Stimulated activated CD4-positive, alpha-beta T cell treated with anti-CD3 and anti-CD28 coated beads, Interleukin-12 subunit alpha, Interleukin-12 subunit beta, amount 100 ng/mL, for 4 hours (primary cell): ENCODE data around the gene DNAJC18.
"Not testable (repeated sequence)": the region's sequence is repeated elsewhere in the genome, so short reads cannot be mapped to it uniquely, and the experiment has no call there.

Experiments
- DNase-seq: peaks from one replicate; pipeline ENCODE4 v3.0.0-alpha.2; 2020

Gene DNAJC18

DNA sequence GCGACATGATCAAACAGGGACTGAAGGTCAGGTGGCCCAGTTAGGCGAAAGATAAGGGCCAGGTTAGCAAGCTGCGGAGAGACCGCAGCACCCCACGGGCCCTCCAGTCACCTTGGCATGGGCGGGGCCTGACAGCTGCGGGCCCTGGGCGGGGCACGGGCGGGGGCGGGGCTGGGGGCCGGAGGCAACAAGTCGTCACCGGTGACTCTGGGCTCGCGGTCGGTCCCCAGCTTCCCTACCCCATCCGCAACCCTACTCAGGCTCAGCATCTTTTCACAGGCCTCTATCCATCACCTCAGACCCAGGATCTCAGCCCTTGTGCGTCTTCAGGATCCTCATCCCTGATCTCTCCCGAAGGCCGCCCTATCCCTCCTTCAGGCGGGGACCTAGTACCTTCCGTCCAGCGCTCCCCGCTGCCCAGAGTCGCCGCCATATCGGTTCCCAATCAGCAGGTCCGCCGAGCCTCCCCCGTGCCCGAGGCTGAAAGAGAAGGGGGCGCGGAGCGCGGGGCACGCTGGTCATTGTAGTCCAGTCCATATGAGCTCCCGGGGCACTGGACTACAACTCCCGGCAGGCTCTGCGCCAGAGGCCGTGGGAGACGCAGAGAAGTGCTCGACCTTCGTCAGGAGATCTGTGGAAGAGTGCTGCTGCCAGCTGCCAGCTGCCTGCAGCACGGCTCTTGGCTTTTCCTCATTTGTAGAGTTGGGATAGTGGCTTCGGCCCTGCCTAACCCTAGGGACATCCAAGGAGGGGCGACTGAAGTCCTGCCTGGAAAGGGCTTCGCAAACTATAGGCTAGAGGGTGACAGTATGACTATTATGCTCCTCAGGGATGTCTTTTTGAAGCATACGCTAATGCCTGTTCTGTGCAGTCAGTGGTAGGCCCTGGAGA, at the start of gene DNAJC18:
Gene DNAJC18, minus strand, starts transcription at position 513 of the 891 bp plus-strand sequence. Its CDS starts 80 bp downstream, at position 433.
- DNase-seq: peak; percentile 88

DNA sequence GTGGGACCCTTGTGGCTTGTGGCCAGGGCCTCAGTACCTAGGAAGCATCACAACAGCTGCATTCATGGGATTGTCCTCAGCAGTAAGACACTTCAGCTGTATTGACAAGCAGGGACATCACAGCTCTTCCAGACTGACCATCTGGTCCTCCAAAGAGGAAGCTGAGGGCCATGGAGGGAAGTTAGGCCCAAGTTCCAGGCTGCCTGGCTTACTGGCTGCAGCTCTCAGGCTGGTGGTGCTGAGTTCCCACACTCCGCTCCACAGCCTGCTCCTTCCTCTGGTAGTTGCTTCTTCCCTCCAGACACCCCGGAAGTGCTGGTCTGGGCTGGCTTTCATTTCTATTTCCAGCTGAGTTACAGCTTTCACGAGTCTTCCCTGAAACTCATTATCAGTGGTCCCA, 48.9 kb upstream of the DNAJC18 start:
- DNase-seq: no peak

DNA sequence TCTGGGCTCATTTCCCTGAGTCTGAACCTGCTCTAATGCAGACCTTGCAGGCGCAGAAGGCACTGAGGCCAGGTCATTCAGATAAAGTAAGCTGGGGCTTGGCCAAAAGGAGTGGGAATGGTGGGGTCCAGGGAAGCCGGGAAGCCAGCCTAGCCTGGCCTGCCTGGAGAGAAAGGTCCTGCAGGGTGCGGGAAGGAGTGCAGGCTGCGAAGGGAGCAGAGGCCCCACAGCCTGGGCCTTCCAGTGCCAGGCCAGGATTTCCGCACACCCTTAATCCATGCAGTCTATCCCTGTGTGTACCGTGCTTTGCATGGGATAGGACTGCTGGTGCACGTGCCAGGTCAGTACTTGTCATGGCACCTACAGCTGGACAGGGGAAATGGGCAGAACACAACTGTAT, 46.9 kb upstream of the DNAJC18 start:
- no peak for DNase-seq

DNA sequence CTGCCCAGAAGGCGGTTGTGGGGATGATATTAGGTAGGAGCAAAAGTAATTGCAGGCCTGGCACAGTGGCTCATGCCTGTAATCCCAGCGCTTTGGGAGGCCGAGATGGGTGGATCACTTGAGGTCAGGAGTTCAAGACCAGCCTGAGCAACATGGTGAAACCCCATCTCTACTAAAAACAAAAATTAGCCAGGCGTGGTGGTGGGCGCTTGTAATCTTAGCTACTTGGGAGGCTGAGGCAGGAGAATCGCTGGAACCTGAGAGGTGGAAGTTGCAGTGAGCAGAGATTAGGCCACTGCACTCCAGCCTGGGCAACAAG, 43.5 kb upstream of the DNAJC18 start:
- not testable (repeated sequence) for DNase-seq

DNA sequence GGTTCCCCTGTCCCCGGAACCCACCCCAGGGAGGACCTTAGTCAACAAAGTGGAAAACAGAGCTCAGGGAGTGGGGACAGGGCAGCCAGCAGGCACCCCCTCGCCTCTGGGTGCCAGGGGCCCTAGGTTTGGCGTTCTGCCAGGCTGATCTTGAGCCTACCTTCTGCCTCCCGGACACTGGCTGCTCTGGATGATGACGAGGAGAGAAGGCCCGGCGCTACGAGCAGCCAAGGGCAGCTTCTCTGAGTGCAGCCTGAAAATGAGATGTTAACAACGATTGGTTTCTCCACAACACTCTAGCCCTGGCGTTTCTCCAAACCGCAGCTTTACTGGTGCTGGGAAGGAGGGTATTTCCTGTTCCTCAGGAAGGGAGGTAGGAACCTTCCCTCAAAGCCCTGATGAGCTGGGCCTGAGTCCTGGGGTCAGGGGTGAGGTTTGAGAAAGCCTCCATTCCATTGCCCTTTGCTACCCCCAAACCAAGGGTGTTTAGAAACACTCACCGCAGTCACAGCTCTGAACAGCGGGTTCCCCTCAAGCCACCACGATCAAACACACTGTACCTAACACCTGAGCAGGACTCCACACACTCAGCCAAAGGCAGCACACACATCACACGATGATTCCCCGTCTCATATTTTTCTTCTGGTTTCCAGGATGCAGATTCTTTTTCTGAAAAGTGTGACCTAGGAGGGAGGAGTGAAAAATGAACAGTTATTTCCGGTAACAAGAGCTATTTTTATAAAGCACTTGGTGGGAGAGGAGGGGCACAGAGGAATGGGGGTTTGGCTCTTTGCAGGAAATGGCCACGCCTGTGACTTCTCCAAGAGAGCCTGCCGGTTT, 42.9 kb upstream of the DNAJC18 start, which contains the start of gene STING1:
Gene STING1, minus strand, starts transcription at position 709 of the 840 bp plus-strand sequence. CDS start 1,054 bp downstream, outside the sequence.
- DNase-seq: peak; percentile 50

DNA sequence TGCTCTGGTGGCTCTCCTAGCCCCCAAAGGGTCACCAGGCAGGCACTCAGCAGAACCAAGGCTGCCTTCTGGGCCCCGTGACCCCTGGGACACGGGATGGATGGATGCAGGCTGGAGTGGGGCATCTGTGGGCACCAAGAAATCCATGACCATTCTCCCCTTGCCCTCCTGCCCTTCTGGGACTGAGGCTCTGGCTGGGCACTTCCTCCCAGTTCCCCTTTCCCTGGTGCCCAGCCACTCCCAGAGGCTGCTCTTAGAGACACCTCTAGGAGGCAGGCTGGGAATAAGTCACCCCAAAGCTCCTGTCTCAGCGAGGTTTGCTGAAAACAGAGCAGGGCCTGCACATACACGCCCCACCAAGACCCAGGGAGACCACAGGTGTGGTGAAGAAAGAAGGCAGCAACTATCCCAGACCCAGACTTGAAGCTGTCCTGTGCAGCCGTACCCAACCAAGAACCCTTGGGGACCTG, 42.3 kb upstream of the DNAJC18 start:
- no peak for DNase-seq

DNA sequence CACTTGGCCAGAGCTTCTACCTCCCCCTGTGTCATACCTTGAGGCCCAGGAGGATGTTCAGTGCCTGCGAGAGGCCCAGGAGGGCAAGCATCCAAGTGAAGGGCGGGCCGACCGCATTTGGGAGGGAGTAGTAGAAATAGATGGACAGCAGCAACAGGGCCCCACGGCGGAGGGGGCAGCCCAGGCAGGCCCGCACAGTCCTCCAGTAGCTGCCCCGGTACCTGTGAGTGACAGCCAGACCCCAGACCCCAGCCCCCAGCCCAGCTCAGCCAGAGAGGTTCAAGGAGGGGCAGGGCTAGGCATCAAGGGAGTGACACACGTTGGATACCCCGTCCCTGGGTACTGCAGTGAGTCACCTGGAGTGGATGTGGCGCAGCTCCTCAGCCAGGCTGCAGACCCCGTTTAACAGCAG, 41.8 kb upstream of the DNAJC18 start:
- DNase-seq: peak; percentile 33

DNA sequence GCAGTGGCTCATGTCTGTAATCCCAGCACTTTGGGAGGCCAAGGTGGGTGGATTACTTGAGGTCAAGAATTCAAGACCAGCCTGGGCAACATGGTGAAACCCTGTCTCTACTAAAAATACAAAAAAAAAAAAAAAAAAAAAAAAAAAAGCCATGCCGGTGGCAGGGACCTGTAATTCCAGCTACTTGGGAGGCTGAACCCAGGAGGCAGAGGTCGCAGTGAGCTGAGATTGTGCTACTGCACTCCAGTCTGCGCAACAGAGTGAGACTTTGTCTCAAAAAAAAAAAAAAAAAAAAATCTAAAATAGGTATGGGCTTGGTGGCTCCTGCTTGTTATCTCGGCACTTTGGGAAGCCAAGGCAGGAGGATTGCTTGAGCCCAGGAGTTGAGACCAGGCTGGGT, 40.4 kb upstream of the DNAJC18 start:
- DNase-seq: not testable (repeated sequence)

DNA sequence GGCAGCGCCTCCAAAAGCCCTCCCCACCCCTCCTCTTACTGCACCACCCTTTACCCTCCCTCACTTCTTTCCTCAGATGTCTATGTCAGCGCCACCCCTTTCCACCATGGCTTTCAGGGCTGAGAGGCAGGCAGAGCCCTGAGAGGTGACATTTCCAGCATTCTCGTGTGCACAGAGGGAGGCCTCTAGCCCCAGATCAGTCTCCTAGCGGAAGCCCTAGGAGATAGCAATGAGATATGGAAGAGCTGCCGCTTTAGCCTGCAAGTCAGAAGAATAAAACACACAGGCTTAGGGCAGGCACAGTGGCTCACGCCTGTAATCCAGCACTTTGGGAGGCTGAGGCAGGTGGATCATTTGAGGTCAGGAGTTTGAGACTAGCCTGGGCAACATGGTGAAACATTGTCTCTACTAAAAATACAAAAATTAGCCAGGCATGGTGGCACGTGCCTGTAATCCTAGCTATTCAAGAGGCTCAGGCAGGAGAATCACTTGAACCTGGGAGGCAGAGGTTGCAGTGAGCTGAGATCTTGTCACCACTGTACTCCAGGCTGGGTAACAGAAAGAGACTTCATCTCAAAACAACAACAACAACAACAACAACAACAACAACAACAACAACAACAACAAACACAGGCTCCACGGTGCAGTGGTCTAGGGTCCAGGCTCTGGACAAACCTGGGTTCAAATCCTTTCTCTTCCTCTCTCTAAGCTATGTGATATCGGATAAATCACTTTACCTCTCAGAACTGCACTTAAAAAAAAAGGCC, 39.5 kb upstream of the DNAJC18 start:
- not testable (repeated sequence) for DNase-seq

DNA sequence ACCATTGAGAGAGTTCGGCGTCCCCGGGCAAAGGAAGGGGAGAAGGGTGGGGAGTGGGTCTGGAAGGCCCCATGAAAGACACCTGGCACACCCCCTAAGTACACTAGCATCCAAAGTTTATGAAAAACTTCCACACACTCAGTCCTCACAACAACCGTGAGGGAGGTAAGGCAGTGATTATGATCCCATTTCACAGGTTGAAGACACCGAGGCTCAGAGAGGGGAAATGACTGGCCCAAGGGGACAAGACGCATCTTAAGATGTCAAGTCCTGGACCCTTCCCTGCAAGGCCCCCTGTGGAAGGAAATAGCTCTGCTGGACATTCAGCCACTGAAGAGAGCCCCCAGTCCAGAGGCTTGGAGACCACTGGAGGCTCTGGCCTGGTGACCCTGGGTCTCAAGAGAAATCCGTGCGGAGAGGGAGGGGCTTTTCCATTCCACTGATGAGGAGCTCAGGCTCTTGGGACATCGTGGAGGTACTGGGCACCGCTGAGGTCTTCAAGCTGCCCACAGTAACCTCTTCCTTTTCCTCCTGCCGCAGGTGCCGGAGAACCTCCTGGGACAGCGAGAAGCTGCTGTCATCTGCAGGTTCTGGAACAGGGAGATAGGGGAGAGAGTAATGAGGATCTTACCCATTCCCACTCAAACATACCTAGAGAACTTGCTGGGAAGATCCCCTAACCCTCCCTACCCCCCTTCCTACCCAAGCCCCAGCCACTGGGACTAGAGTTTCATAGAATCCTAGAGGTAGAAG, 36.7 kb upstream of the DNAJC18 start:
- no peak for DNase-seq

DNA sequence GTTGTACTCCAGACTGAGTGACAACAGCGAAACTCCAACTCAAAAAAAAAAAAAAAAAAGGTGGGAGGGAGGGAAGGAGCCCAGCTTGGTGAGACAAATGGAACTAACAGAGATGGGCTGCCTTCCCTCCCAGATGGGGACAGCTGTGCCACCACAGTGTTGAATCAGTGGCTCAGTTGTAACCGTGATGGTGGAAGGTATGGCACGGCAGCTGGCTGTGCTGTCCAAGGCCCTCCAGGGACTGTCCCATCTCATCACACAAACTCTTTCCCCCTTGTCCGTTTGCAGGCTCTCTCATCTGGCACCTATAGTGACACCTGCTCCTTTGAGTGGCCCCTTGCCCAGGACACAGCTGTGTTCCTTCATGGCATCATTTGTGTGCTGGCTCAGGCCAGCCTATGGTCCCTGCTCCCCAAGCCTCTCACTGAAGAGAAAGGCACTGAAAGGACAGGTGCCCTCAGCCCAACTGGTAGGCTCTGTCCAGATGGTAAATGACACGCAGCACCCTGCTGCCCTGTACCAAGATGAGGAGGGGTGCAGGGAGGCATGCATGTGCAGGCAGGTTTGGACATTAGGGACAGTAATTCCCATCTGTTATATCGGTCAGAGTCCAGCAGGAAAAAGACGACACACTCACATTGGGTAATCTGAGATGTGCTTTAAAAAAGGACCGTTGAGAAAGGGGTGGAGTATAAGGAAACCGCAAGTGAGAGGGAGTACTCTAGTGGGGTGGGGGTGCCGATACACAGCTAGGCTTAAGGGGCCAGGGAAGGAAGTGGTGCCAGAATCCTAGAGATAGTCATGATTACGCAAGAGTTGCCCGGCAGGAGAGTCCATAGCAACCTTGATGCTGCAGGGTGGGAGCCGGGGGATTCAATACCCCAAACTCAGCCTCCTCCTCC, 35.8 kb upstream of the DNAJC18 start:
- no peak for DNase-seq

DNA sequence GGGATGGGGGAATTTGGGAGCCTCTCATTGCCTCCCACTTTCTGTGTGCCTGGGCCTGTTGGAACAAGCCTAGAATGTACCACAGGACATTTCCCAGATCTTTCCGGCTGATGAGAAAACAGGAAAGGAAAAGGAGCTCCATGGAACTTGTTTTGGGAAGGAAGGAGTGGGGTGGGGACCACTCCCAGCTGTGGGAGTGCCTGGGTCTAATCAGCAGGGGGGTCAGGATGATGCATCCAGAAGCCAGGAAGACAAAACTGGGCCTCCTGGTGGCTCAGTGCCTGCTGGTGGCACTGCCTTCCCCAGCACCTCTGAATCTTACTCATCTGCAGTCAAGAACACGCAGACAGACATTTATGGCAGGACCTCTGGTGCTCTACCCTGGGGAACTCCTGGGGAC, 34.2 kb upstream of the DNAJC18 start:
- no peak for DNase-seq

DNA sequence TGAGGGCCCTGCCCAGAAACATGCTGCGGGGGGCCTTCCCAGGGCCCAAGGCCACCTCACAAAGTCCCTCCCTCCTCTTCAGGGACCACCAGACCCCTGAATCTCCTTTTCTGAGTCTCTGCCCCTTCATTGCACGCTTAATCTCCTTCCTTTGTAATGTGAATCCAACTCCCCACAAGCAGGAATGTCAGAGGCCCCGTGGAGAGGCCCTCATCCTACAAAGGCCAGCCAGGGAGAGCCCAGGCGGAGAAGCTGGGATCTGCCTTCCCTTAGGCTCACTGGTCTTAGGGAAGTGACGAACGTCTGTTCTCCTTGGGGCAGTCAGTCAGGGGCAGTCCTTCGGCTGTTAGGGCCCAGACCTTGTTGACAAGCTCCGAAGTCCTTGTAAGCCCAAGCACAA, 33.8 kb upstream of the DNAJC18 start:
- DNase-seq: no peak

DNA sequence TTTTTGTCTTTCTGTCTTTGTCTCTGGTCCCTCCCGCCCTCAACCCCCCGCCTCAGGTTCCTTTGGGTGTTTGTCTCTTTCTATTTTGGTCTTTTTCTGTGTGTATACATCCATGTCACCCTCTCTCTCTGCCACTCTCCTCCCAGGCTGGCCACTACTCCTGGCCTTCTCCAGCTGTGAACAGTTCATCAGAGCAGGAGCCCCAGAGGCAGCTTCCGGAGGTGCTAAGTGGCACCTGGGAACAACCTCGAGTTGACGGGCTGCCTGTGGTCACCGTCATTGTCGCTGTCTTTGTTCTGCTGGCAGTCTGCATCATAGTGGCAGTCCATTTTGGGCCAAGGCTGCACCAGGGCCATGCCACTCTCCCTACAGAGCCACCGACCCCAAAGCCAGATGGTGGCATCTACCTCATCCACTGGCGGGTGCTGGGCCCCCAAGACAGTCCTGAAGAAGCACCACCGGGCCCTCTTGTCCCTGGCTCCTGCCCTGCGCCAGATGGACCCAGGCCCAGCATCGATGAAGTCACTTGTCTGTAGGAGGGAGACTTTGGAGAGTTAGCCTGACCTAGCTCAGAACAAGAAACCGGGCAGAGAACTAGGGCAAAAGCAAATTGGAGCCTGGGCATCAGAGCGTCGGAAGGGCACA, 33.2 kb upstream of the DNAJC18 start:
- DNase-seq: no peak

DNA sequence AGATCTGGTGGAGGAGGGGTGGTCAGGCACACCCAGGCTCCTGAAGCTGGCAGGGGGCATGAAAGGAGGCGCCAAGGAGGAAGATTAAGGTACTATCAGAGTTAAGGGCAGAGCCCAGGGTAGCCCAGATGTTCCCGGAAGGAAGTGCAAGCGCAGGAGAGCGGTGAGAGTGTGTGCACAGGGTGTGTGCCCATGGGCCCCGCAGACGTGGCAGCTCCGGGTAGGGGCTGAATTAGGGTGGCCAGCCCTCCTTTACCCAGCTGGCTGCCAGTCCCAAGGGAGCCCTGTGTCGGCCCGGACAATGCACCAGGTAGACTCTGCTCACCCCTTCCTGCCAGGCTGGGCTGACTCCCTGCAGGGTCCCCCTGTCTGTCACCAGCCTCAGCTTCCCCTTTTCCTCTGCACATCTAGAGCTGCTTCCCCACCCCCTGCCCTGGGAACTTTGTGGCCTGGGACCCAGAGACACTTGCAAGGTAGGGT, 31.5 kb upstream of the DNAJC18 start, which contains the start of gene SMIM33:
Gene SMIM33, plus strand, starts transcription at position 184 of the 480 bp plus-strand sequence. Its CDS starts 118 bp downstream, at position 302.
- DNase-seq: no peak

DNA sequence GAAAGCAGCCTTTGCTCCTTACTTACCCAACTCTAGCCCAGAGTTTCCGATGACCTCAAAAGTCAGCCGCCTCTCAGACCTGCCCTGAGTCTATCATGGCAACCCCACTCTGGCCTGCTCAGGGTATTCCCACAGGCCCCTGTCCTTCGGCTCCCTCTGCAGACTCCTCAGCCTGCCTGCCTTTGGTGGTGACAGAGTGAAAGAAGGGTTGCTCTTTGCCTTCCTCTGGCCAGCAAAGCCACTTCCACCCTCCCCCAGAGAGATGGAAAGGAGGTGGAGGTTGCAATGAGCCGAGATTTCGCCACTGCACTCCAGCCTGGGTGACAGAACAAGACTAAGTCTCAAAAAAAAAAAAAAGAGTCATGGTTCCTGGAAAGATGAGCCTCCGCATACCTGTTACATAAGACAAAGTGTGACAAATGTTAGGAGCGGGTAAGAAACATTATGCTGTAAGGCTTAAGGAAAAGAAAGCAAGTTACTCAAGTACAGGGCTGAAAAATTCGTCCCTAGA, 29.2 kb upstream of the DNAJC18 start:
- no peak for DNase-seq

DNA sequence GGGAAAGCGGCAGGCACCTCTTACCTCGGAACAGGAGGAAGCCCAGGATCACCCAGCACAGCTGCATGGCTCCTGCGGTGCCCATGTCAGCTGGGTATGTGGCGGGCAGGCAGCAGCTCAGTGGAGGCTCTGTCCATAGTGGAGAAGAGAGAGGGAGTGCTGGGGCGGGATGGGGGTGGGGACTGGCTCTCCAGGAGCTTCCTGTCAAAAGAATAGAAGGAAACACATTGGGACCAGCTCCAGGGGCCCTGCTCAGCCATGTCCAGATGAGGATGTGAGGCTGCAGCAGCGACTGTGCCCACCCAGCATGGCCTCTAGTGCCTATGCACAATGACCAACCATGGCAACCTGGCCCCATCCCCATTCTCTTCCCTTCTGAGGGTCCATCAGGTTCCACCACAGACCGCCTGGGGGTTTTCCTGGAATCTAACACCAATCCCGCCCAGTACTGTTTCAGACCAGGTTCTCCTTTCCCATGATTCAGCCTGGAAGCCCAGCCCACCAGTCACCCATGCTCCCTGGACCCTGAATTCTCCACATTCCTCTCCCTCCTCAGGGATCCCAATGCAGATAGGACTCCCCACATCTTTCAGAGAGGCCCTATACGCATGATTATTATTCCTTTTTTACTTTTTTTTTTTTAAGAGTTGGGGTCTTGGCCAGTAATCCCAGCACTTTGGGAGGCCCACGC, 23.4 kb upstream of the DNAJC18 start, which contains the start of gene ECSCR:
Gene ECSCR, minus strand, starts transcription at position 158 of the 691 bp plus-strand sequence. Its CDS starts 73 bp downstream, at position 85.
- no peak for DNase-seq

DNA sequence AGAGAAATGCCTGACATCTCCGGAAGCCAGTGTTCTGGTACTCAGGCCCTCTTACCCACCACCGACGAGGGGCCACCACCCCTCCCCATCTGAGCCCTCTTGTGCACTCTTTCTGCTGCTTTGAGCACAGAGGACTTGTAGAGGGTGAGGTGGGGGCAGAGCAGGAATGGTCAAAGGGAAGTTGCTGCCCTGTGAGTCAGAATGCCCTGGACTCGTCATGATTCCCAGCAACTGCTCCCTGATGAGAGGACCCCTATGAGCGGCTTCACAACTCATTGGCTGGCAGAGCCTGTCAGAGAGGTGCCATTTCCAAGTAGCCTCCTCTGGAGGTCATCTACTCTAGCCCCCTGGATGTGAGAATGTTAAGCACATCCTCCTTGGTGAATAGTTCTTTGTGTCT, 22.4 kb upstream of the DNAJC18 start:
- DNase-seq: no peak

DNA sequence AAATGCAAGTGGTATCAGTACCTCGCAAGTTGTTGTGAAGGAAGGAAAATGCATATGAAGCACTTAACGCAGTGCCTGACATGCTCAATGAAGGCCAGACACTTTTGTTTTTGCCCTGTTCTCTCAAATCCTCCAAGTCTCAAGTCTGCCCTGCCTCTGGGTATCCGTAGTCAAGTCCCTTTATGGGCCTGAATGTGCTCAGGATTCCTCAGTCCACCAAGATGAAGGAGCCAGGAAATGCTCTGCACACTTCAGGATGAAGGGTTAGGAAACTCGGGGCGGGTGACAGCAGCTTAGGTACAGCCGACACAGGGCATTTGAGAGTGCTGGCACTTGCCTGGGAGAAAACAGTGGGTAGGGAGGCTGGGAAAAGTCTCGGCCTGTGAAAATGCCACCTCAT, 21.9 kb upstream of the DNAJC18 start:
- DNase-seq: no peak
